ENCODE measurements around the gene NR1I2.

The NR1I2 gene

GRCh38 chr3:119859728-119860127, 77.8 kb downstream of the NR1I2 start:
- CTCF ChIA-PET: interaction anchor here (0.6 kb wide), 1 partner anchor 699 kb away, joined by 3 read pairs; no protein-coding TSS in a partner anchor
- TF ChIP-seq CTCF (conservative IDR thresholded peaks at IDR 0.05; ENCODE audit: low read depth): no peak

GRCh38 chr3:119861681-119862080, 79.8 kb downstream of the NR1I2 start:
- DNase-seq (ENCODE audit: low spot score): no peak
- ChIA-PET POLR2A (ENCODE audit: low non-redundant PET) (no interaction called here), CTCF (no interaction called here)
- H3K27ac ChIP-seq: no peak overlapping the region
- TF ChIP-seq CTCF (conservative IDR thresholded peaks at IDR 0.05; ENCODE audit: low read depth): no peak

More at GRCh38 chr3:119859728-119860127, 77.8 kb downstream of the NR1I2 start:
- POLR2A ChIA-PET (ENCODE audit: low non-redundant PET): interaction anchor here (0.6 kb wide), 1 partner anchor 420 kb away, joined by 3 read pairs; no protein-coding TSS in a partner anchor
- no peak overlapping the region for H3K27ac ChIP-seq
- DNase-seq (ENCODE audit: low spot score): no peak

- ChIA-PET CTCF (no interaction called here), POLR2A (ENCODE audit: low non-redundant PET) (no interaction called here)
- no peak for DNase-seq (ENCODE audit: low spot score)
- no peak for TF ChIP-seq CTCF (conservative IDR thresholded peaks at IDR 0.05; ENCODE audit: low read depth)
- no peak overlapping the region for H3K27ac ChIP-seq
Measured at GRCh38 chr3:119862616-119863015, 80.7 kb downstream of the NR1I2 start.

GRCh38 chr3:119864476-119864875, 82.6 kb downstream of the NR1I2 start:
- ChIA-PET POLR2A (ENCODE audit: low non-redundant PET) (no interaction called here), CTCF (no interaction called here)
- TF ChIP-seq CTCF (conservative IDR thresholded peaks at IDR 0.05; ENCODE audit: low read depth): no peak
- no peak for DNase-seq (ENCODE audit: low spot score)
- H3K27ac ChIP-seq: no peak overlapping the region
